HCT116 (cell line): ENCODE results near the gene OST4. TPM values are rescaled to one million over a fixed set of nuclear protein-coding genes. Genes with fewer than 3 reads are reported as not detected.

Experiments used
- ATAC-seq: fragments of 200-7000 bp; cut with Tn5 transposase; 2 replicates; pipeline ENCODE4 v1.9.1; 2020; ENCODE audit warnings: mild to moderate bottlenecking, moderate library complexity
- Bru-seq: library from RNA; stranded (reverse); fragments of 400-500 nt; gene quantifications from one replicate; lab custom pipeline; 2021; lab: Mats Ljungman, UMichigan
- BruChase-seq, 2 experiments: library from RNA; stranded (reverse); fragments of 400-500 nt; gene quantifications; one replicate each; lab custom pipeline; 2021; lab: Mats Ljungman, UMichigan
- BruUV-seq: library from RNA; stranded (reverse); fragments of 400-500 nt; replicated peaks from 2 replicates; lab custom pipeline; 2021; lab: Mats Ljungman, UMichigan
- CTCF ChIA-PET: fragments of 300-600 bp; sonication (Branson Sonifier 250); formaldehyde crosslinking; loops from one replicate; lab custom pipeline; 2021; ENCODE audit warnings: antibody characterized with exemption; lab: Charles Lee
- POLR2A ChIA-PET: fragments of 300-600, 350-600 bp; sonication (Branson Sonifier 250); formaldehyde crosslinking; loops from one replicate; lab custom pipeline; 2021; ENCODE audit warnings: antibody characterized with exemption; lab: Charles Lee
- RAD21 ChIA-PET, 2 experiments: fragments of 300-600 bp; sonication (Branson Sonifier 250); formaldehyde crosslinking; loops; one replicate each; lab custom pipeline; 2023; ENCODE audit warnings: low total read pairs in 2 of 2; ENCODE audit not compliant: uncharacterized antibody in 2 of 2, unreplicated experiment in 2 of 2, low non-redundant PET in 1 of 2; lab: Charles Lee
- DNase-seq: peaks from one replicate; pipeline ENCODE4 v3.0.0-alpha.2; 2010; ENCODE audit warnings: low read depth, low spot score
- H2AFZ ChIP-seq: fragments of 200-600 bp; shearing (Covaris generic), sonication (generic); 2 replicates; pipeline ENCODE4 v1.6.1; 2017; ENCODE audit warnings: low read depth, mixed run types, mixed read lengths, antibody characterized with exemption, low read length; ENCODE audit not compliant: poor library complexity, severe bottlenecking
- H3K27ac ChIP-seq: 2 replicates; pipeline ENCODE4 v1.5.1; 2012; ENCODE audit warnings: low read depth, low read length
- H3K27me3 ChIP-seq: fragments of 200-600 bp; sonication (generic); 2 replicates; pipeline ENCODE4 v1.6.1; 2016; ENCODE audit warnings: mixed run types, low read length, mixed read lengths; ENCODE audit not compliant: insufficient read depth
- H3K36me3 ChIP-seq, 2 experiments: fragments of 200-500 bp in 1 of 2; fragments of 200-600 bp in 1 of 2; sonication (Bioruptor generic) in 1 of 2; sonication (generic) in 1 of 2; 2 replicates each; pipeline versions ENCODE4 v1.5.1 to v1.6.1; 2014 to 2016; ENCODE audit warnings: low read length in 2 of 2, inconsistent platforms in 1 of 2, mixed read lengths in 1 of 2, mixed run types in 1 of 2; ENCODE audit not compliant: insufficient read depth in 2 of 2, control insufficient read depth in 1 of 2
- H3K4me1 ChIP-seq, 2 experiments: fragments of 200-600 bp in 1 of 2; sonication (generic) in 1 of 2; 2 replicates each; pipeline versions ENCODE4 v1.5.1 to v1.6.1; 2012 to 2017; ENCODE audit warnings: low read length in 2 of 2, inconsistent platforms in 1 of 2, mild to moderate bottlenecking in 1 of 2, mixed read lengths in 1 of 2, mixed run types in 1 of 2, moderate library complexity in 1 of 2; ENCODE audit not compliant: insufficient read depth in 2 of 2, control insufficient read depth in 1 of 2
- H3K4me2 ChIP-seq: fragments of 200-600 bp; sonication (generic); 2 replicates; pipeline ENCODE4 v1.6.1; 2017; ENCODE audit warnings: mixed run types, low read length, mixed read lengths
- H3K4me3 ChIP-seq, 2 experiments: fragments of 200-600 bp in 1 of 2; sonication (generic) in 1 of 2; replicated peaks in 1 of 2; 2 replicates each; pipeline ENCODE4 v1.5.1; 2011 to 2016; ENCODE audit warnings: low read length in 2 of 2, control low read depth in 1 of 2, low read depth in 1 of 2, mild to moderate bottlenecking in 1 of 2, mixed read lengths in 1 of 2, mixed run types in 1 of 2
- H3K79me2 ChIP-seq: fragments of 200-600 bp; sonication (generic); 2 replicates; pipeline ENCODE4 v1.6.1; 2017; ENCODE audit warnings: mild to moderate bottlenecking, mixed run types, low read length, moderate library complexity, mixed read lengths; ENCODE audit not compliant: insufficient read depth
- H3K9ac ChIP-seq: fragments of 200-600 bp; sonication (generic); 2 replicates; pipeline ENCODE4 v1.6.1; 2016; ENCODE audit warnings: low read length, mixed read lengths
- H3K9me2 ChIP-seq: fragments of 200-600 bp; sonication (generic), shearing (Covaris generic); 2 replicates; pipeline ENCODE4 v1.6.1; 2017; ENCODE audit warnings: mixed run types, mild to moderate bottlenecking, moderate library complexity; ENCODE audit not compliant: insufficient read depth
- H3K9me3 ChIP-seq, 2 experiments: fragments of 200-500 bp in 1 of 2; fragments of 200-600 bp in 1 of 2; sonication (Bioruptor generic) in 1 of 2; sonication (generic) in 1 of 2; 2 replicates each; pipeline ENCODE4 v1.6.1; 2014 to 2017; ENCODE audit warnings: low read length in 2 of 2, mixed read lengths in 2 of 2, inconsistent platforms in 1 of 2, low read depth in 1 of 2, mild to moderate bottlenecking in 1 of 2, mixed run types in 1 of 2, moderate library complexity in 1 of 2; ENCODE audit not compliant: control insufficient read depth in 1 of 2, insufficient read depth in 1 of 2
- H4K20me1 ChIP-seq: fragments of 200-600 bp; sonication (generic), shearing (Covaris generic); 2 replicates; pipeline ENCODE4 v1.6.1; 2017; ENCODE audit warnings: mixed run types, mild to moderate bottlenecking, moderate library complexity; ENCODE audit not compliant: insufficient read depth
- CBX3 ChIP-seq: IDR thresholded peaks from 2 replicates; pipeline ENCODE4 v1.6.1; 2012; ENCODE audit warnings: low read depth
- CEBPB ChIP-seq: IDR thresholded peaks from 2 replicates; pipeline ENCODE4 v1.6.1; 2012; ENCODE audit warnings: low read depth
- EGR1 ChIP-seq: IDR thresholded peaks from 2 replicates; pipeline ENCODE4 v1.6.1; 2012; ENCODE audit warnings: low read depth
- ELF1 ChIP-seq: IDR thresholded peaks from 2 replicates; pipeline ENCODE4 v1.6.1; 2012; ENCODE audit warnings: low read depth, borderline replicate concordance
- FOSL1 ChIP-seq: IDR thresholded peaks from 2 replicates; pipeline ENCODE4 v1.6.1; 2012; ENCODE audit warnings: low read depth
- POLR2A ChIP-seq: IDR thresholded peaks from 2 replicates; pipeline ENCODE4 v1.7.0; 2011; ENCODE audit warnings: borderline replicate concordance; ENCODE audit not compliant: insufficient read depth, insufficient read length; ENCODE audit errors: extremely low read depth
- POLR2AphosphoS5 ChIP-seq: IDR thresholded peaks from 2 replicates; pipeline ENCODE4 v1.6.1; 2011; ENCODE audit warnings: mild to moderate bottlenecking, low read depth, low read length, moderate library complexity
- RAD21 ChIP-seq: IDR thresholded peaks from 2 replicates; pipeline ENCODE4 v1.6.1; 2012; ENCODE audit warnings: low read depth, mild to moderate bottlenecking
- SIN3A ChIP-seq: IDR thresholded peaks from 2 replicates; pipeline ENCODE4 v1.6.1; 2012; ENCODE audit warnings: low read depth
- SP1 ChIP-seq: IDR thresholded peaks from 2 replicates; pipeline ENCODE4 v1.6.1; 2012; ENCODE audit warnings: low read depth
- SRF ChIP-seq: IDR thresholded peaks from 2 replicates; pipeline ENCODE4 v1.6.1; 2012; ENCODE audit warnings: low read depth
- YY1 ChIP-seq: IDR thresholded peaks from 2 replicates; pipeline ENCODE4 v1.6.1; 2011; ENCODE audit warnings: low read length, low read depth, moderate library complexity, mild to moderate bottlenecking; ENCODE audit not compliant: insufficient replicate concordance; ENCODE audit errors: extremely low read depth
- ZFX ChIP-seq: fragments of 450-650 bp; IDR thresholded peaks from 2 replicates; pipeline ENCODE4 v1.6.1; 2017
- intact Hi-C: fragments of 100-400 bp; cut with micrococcal nuclease; formaldehyde crosslinking; loops from 2 replicates; pipeline ENCODE4 v1.10.0; 2022
- long read RNA-seq: library from polyadenylated mRNA; unstranded; transcript quantifications from one replicate; pipeline ENCODE4 v2.0.0, GENCODE V29; 2021; ENCODE audit not compliant: unreplicated experiment
- polyA plus RNA-seq: library from polyadenylated mRNA; unstranded; fragments of >200 nt; gene quantifications from 2 replicates; pipeline ENCODE4 v1.2.1, GENCODE V29; 2012; ENCODE audit warnings: missing spikeins
- total RNA-seq: library from RNA; stranded (reverse); gene quantifications from one replicate; pipeline ENCODE4 v1.2.1, GENCODE V29; 2021; ENCODE audit not compliant: unreplicated experiment
- TF ChIP-seq, protein P1 (sequence below): IDR thresholded peaks from 2 replicates; pipeline ENCODE4 v1.6.1; 2012
- TF ChIP-seq, protein P2 (sequence below), 3 experiments: fragments of 200-600 bp in 1 of 3; sonication (generic) in 1 of 3; IDR thresholded peaks in 2 of 3; conservative IDR thresholded peaks in 1 of 3; 2 replicates each; pipeline ENCODE4 v1.5.1; 2012 to 2017; ENCODE audit warnings: low read depth in 2 of 3, low read length in 2 of 3, antibody characterized with exemption in 1 of 3, borderline replicate concordance in 1 of 3, control low read depth in 1 of 3, mild to moderate bottlenecking in 1 of 3, mixed read lengths in 1 of 3, mixed run types in 1 of 3, moderate library complexity in 1 of 3; ENCODE audit not compliant: insufficient read depth in 1 of 3
- TF ChIP-seq, protein P3 (sequence below): IDR thresholded peaks from 2 replicates; pipeline ENCODE4 v1.6.1; 2012
- TF ChIP-seq, protein P4 (sequence below): IDR thresholded peaks from 2 replicates; pipeline ENCODE4 v1.6.1; 2012; ENCODE audit warnings: low read depth

OST4 gene
- total RNA-seq, result 187 TPM
- polyA plus RNA-seq, result 262 and 288 TPM in 2 replicates
- Bru-seq, nascent RNA, result percentile 97 among the genes with signal in this experiment
- BruChase-seq, experiment 1, labeled RNA remaining after a 6-hour chase, result percentile 97 among the genes with signal in this experiment
- BruChase-seq, experiment 2, labeled RNA remaining after a 2-hour chase, result percentile 97 among the genes with signal in this experiment
- long read RNA-seq, transcript OST4-203 (3 exons, 561 nt), result major isoform, 106 of 112 reads
- long read RNA-seq, partial matches to known transcripts, result 0 of 112 reads
- long read RNA-seq, other reads (novel, unspliced or antisense), result 2 of 112 reads

DNA sequence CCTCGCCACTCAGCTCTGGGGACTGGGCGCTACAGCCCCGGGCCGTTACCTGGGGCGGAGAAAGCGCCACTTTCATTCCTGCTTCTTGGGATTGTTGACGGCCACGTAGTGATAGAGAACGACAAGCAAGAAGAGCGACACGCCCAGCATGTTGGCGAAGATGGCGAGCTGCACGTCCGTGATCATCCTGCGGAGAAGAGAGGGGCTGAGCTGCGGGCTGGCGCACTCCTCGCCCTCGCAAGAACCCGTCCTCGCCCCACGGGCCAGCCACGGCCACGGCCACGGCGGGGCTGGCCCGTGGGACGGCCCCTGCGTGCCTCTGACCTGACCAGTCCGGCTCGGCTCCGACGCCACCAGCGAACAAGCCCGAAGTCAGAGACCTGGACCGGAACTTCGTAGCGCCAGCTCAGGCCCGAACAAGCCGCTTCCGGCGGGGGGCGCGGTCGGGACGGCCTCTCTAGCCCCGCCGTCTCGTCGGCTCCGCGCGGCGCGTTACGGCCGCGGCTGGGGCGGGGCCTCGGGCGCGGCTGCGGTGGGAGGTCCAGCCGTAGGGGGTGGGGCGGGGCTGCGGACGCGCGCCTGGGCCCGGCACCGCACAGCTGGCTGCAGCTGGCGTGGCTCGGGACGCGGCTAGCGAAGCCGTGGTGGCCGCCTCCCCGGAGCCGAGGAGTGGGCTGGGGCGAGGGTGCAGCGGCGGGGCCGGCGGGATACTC lies at the start of gene OST4:
Gene OST4 (minus strand): TSS at position 378 of the 713 bp plus-strand sequence.
- peak within 1 kb of the TSS; percentile 89 for H3K4me2 ChIP-seq
- no peaks in the 10 kb centered on the region for H4K20me1 ChIP-seq
- ATAC-seq (peak; percentile 96), DNase-seq (peak; percentile 83)
- H3K9me3 ChIP-seq, result no peaks in the 10 kb centered on the region
- H3K4me1 ChIP-seq, result peaks cover 7 to 18% of the 10 kb centered on the region in 2 experiments
- no peaks in the 10 kb centered on the region for H3K27me3 ChIP-seq
- ChIA-PET POLR2A (interaction anchor here (1.2 to 1.4 kb wide), 3 partner anchors 8 to 20 kb away, joined by 3 to 6 read pairs (median 5); partner anchors contain the start of gene AGBL5), CTCF (interaction anchor here (0.8 to 1.3 kb wide), 7 partner anchors 10 to 222 kb away, joined by 3 to 7 read pairs (median 3); partner anchors contain the start of genes AGBL5 and KHK), RAD21 (no interaction called here)
- H3K4me3 ChIP-seq, result peak within 1 kb of the TSS; percentile 98 to 99
- intact Hi-C loops, result no loop called here
- H3K9me2 ChIP-seq, result no peaks in the 10 kb centered on the region
- H3K9ac ChIP-seq, result peak within 1 kb of the TSS; percentile 89
- H2AFZ ChIP-seq, result no peak within 1 kb of the TSS
- peak within 1 kb of the TSS; percentile 62 for H3K27ac ChIP-seq
- H3K36me3 ChIP-seq, result peaks cover 13 to 16% of the 10 kb centered on the region in 2 experiments; a peak in 2 of 4 replicates
- no TSS peak for BruUV-seq
- H3K79me2 ChIP-seq, result peaks cover 33% of the 10 kb centered on the region
- peak; percentile 70 for TF ChIP-seq SIN3A
- TF ChIP-seq, protein P1, sequence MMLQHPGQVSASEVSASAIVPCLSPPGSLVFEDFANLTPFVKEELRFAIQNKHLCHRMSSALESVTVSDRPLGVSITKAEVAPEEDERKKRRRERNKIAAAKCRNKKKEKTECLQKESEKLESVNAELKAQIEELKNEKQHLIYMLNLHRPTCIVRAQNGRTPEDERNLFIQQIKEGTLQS, result no peak
- TF ChIP-seq CBX3, result no peak
- no peak for TF ChIP-seq EGR1
- peak; percentile 55; the same call in 1 of the 2 replicates for TF ChIP-seq ZFX
- peak; percentile 86 for TF ChIP-seq POLR2A
- TF ChIP-seq RAD21, result no peak
- TF ChIP-seq, protein P2, sequence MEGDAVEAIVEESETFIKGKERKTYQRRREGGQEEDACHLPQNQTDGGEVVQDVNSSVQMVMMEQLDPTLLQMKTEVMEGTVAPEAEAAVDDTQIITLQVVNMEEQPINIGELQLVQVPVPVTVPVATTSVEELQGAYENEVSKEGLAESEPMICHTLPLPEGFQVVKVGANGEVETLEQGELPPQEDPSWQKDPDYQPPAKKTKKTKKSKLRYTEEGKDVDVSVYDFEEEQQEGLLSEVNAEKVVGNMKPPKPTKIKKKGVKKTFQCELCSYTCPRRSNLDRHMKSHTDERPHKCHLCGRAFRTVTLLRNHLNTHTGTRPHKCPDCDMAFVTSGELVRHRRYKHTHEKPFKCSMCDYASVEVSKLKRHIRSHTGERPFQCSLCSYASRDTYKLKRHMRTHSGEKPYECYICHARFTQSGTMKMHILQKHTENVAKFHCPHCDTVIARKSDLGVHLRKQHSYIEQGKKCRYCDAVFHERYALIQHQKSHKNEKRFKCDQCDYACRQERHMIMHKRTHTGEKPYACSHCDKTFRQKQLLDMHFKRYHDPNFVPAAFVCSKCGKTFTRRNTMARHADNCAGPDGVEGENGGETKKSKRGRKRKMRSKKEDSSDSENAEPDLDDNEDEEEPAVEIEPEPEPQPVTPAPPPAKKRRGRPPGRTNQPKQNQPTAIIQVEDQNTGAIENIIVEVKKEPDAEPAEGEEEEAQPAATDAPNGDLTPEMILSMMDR (IDR thresholded peaks at IDR 0.05 in 2 of 3, conservative IDR thresholded peaks at IDR 0.05 in 1 of 3; ENCODE audit: borderline replicate concordance in 1 of 3, insufficient read depth in 1 of 3, low read depth in 2 of 3, low read length in 2 of 3), result no peak
- TF ChIP-seq, protein P3, sequence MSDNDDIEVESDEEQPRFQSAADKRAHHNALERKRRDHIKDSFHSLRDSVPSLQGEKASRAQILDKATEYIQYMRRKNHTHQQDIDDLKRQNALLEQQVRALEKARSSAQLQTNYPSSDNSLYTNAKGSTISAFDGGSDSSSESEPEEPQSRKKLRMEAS, result peak; percentile 54
- peak; percentile 98 for TF ChIP-seq POLR2AphosphoS5
- TF ChIP-seq FOSL1, result no peak
- TF ChIP-seq CEBPB, result no peak
- TF ChIP-seq SRF, result no peak
- TF ChIP-seq ELF1, result no peak
- TF ChIP-seq SP1, result peak; percentile 41; the same call in 1 of the 2 replicates
- TF ChIP-seq YY1, result peak; percentile 76
- TF ChIP-seq, protein P4, sequence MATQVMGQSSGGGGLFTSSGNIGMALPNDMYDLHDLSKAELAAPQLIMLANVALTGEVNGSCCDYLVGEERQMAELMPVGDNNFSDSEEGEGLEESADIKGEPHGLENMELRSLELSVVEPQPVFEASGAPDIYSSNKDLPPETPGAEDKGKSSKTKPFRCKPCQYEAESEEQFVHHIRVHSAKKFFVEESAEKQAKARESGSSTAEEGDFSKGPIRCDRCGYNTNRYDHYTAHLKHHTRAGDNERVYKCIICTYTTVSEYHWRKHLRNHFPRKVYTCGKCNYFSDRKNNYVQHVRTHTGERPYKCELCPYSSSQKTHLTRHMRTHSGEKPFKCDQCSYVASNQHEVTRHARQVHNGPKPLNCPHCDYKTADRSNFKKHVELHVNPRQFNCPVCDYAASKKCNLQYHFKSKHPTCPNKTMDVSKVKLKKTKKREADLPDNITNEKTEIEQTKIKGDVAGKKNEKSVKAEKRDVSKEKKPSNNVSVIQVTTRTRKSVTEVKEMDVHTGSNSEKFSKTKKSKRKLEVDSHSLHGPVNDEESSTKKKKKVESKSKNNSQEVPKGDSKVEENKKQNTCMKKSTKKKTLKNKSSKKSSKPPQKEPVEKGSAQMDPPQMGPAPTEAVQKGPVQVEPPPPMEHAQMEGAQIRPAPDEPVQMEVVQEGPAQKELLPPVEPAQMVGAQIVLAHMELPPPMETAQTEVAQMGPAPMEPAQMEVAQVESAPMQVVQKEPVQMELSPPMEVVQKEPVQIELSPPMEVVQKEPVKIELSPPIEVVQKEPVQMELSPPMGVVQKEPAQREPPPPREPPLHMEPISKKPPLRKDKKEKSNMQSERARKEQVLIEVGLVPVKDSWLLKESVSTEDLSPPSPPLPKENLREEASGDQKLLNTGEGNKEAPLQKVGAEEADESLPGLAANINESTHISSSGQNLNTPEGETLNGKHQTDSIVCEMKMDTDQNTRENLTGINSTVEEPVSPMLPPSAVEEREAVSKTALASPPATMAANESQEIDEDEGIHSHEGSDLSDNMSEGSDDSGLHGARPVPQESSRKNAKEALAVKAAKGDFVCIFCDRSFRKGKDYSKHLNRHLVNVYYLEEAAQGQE, result no peak
